Suprapubic skin (tissue), 3 donors: ENCODE data around the gene S100A12.

Source experiments
- CTCF ChIP-seq, 2 donors: fragments of 200-600 bp in 1 of 2; fragments of 450-650 bp in 1 of 2; sonication (generic) in 1 of 2; IDR thresholded peaks; one replicate each; pipeline ENCODE4 v1.5.1; 2016 to 2019; ENCODE audit warnings: antibody characterized with exemption in 2 of 2, mild to moderate bottlenecking in 1 of 2, moderate library complexity in 1 of 2
- EP300 ChIP-seq: sonication (generic); formaldehyde crosslinking; IDR thresholded peaks from one replicate; pipeline ENCODE4 v1.6.1; 2017; ENCODE audit warnings: antibody characterized with exemption

GRCh38 chr1:153390938-153391710, 15.7 kb upstream of the S100A12 start, which contains the start of gene S100A8:
- TF ChIP-seq CTCF (IDR thresholded peaks at IDR 0.05) (no peak), EP300 (no peak)
